CD4-positive, alpha-beta T cell treated with Interleukin-15 for 4 hours (primary cell): ENCODE measurements around the gene MIR17HG.
A peak's percentile ranks its signal among the peaks of the same experiment; 100 is the strongest.
"Not testable (repeated sequence)": the region's sequence is repeated elsewhere in the genome, so short reads cannot be mapped to it uniquely, and the experiment has no call there.

Source experiments
- DNase-seq: peaks from one replicate; pipeline ENCODE4 v3.0.0-alpha.2; 2020; ENCODE audit warnings: low spot score

Gene MIR17HG

GRCh38 chr13:91347202-91347995 is at the start of gene MIR17HG:
Gene MIR17HG, plus strand, starts transcription at chr13:91347687.
- DNase-seq = peak; percentile 88

- DNase-seq = no peak
These were observed 49.4 kb upstream of the MIR17HG start for GRCh38 chr13:91298060-91298459.

DNA sequence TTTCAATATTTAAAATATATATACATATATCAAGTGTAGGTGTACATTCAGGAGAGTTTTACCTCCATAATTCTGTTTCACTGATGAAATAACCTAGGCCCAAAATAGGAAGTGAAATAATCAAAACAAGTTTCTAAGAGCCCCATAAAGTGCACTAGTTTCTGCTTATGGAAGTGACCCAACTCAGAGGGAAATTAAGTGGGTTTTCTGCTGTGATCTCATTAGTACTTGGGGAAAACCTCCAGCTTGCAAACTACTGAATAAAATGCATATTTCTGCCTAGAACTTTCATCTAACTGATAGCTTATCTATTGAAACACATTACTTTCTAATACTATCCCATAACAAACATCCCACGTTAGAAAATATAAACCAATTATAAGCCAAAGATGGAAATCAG is 45.4 kb upstream of the MIR17HG start:
- no peak for DNase-seq

GRCh38 chr13:91303031-91303430 is 44.5 kb upstream of the MIR17HG start:
- DNase-seq = no peak

DNA sequence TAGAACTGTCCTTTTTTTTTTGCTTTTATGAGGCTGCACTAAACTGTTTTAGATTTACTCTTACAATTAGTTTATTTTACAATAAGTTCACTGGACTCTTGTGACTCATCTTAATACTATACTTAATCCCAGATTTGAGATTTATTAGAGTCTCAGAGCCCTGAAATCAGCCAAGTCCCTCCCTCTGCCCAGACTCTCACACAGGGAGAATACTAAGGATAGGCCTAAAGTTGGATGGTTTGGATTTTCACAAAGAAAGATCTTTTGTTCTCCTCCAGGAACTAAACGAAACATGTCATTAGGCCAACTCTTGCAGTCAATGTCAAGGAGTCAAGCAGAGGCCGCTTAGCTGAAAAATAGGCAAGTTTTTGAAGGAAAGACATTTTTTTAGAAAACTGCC is 42.7 kb upstream of the MIR17HG start:
- DNase-seq = no peak

DNA sequence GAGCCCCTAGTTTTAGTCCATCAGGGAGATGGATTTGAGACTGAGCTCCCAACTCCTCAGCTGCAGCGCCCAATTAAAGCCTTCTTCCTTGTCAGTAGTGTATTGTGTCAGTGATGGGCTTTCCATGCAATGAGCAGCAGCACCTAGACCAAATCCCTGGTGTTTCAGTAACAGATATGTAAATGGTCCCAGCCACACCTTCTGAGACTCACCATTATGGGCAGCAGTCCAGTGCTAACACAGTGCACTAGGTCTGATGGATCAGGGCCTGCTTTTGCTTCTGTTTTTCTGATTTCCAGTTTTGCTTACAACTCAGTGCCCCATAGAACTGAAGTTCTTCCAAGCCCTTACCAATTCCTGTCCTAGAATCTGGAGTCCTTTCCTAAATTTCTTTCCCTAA is 41.8 kb upstream of the MIR17HG start:
- DNase-seq = no peak

DNA sequence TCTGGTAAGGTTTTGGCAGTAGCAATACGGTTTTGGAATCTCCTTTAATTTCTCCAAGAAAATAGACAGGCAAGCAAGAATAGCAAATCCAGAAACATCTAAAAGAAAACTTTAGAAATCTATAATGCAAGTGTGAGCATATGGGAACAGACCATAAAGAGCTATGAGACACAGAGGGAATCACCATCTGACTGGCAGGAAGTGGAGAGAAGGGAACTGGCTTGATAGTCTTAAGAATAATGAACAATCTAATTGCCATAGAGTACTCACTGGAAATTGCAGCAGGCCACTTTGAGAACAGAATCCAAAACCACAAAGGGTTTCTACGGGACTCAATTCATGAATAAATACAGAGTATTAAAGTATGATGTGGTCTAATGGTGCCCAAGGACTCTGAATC is 39.6 kb upstream of the MIR17HG start:
- no peak for DNase-seq

DNA sequence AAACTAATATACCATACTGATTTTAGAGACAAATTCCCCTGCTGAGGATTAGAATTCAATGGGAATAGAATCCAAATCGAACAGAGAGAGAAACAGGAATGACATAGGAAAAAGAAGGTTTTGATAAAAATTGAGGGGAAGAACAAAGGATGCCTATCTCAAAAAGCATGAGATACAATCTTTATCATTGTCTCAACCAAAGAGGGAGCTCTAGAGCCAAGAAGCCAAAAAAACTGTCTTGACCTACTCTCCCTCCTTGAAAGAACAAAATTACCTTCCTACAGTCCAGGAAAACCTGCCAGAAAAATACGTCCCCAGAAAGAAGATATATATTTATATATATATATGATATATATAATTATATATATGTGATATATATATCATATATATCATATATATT is 39.2 kb upstream of the MIR17HG start:
- no peak for DNase-seq

DNA sequence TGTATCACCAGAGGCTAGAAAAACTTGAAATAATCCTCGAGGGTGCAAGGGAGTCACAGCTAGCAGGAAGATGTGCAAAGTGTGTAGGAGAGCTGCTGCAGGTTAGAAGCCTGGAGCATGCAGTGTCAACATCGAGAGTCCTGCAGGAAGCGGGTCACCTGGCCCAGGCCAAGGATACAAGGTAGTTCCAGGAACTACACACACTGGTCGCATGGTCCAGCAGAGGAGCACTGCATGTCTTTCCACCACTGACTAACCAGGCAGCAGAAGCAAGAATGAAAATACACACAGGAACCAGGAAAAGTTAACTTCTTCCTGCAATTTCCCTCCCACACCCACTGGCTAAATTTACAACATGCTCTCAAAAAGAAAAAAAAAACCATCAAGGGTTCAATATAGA is 36.0 kb upstream of the MIR17HG start:
- DNase-seq = no peak

- no peak for DNase-seq
These were observed 35.2 kb upstream of the MIR17HG start for GRCh38 chr13:91312324-91312723.

DNA sequence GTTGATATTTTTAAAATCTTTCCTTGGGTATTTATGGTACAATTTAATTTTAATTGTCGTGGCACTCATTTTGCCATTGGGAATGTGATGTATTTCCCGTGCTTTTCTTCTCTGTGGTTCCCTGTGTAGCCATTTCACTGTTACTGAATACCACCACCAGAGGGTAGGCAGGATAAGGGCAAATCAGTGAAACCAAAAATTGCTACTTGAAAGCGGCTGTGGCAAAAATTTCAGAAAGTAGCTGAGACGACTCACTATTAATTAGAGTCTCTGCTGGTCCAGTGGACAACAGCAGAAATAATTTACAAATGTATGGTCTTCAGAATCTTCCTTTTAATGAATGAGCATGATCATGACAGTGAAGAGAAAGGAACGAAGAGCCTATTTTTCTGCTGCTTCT is 34.4 kb upstream of the MIR17HG start:
- DNase-seq = peak; percentile 52

- no peak for DNase-seq
These were observed 33.9 kb upstream of the MIR17HG start for GRCh38 chr13:91313581-91313980.

- DNase-seq = no peak
These were observed 32.6 kb upstream of the MIR17HG start for GRCh38 chr13:91314888-91315287.

GRCh38 chr13:91318886-91319285 is 28.6 kb upstream of the MIR17HG start:
- no peak for DNase-seq

DNA sequence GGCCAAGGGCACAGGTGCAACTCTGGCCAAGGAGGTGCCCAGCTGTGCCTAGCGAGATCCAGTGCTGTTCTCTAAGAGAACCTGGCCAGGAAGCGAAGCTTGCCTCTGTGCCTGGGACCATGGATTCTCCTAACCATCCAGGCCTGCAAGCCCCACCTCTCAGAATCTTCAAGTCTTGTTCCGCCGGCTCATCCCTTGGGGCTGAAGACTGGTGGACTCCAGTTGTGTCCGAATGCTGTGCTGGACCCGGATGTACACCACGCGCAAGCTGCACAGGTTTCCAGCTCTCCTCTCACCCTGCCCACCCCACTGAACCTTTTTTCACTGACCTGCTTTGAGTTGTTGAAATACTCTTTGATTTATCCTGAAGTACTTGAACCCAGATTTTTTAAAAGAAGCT is 27.5 kb upstream of the MIR17HG start:
- no peak for DNase-seq

DNA sequence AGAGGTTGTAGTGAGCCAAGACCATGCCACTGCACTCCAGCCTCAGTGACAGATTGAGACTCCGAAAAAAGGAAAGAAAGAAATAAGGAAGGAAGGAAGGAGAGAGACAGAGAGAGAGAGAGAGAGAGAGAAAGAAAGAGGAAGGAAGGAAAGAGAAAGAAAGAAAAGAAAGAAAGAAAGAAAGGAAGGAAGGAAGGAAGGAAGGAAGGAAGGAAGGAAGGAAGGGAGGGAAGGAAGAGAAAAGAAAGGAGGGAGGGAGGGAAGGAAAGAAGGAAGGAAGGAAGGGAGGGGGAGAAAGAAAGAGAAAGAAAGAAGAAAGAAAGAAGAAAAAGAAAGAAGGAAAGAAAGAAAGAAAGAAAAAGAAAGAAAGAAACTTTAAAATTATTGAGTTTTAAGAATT is 26.5 kb upstream of the MIR17HG start:
- not testable (repeated sequence) for DNase-seq

DNA sequence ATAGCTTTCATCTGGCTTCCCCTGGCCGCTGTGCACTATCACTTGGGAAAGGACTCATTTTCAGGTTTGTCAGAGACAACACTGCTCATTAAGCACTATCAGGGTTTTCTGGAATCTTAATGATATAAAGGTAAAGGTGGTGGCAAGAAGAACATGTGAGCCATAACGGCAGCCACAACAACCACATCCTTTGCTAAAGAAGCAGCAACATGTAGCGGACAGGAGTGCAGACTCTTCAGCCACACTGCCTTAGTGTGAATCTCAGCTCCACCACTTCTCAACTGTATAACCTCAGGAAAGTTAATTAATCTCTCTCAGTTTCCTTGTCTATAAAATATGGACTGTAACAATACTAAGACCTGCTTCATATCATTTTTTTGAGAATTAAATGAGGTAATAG is 24.1 kb upstream of the MIR17HG start:
- DNase-seq = no peak

DNA sequence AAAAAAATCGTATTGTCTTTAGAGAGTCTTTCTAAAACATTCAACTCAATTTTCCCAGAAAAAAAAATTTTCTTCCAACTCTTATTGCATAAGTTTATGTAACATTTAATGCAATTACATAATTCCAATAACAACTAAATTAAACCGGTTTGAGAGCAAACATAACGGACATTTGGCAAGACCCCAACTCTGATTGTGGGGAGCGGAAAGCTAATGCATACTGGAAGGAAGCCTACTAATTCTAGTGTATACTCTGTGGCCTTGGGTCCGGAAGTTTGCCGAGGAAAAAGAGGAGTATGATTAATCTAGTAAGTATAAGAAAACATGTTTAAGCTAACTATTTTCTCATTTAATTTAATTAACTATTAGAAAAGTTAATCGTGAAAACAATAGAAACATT is 21.3 kb upstream of the MIR17HG start:
- no peak for DNase-seq

GRCh38 chr13:91328726-91329125 is 18.8 kb upstream of the MIR17HG start:
- no peak for DNase-seq

GRCh38 chr13:91329733-91330132 is 17.8 kb upstream of the MIR17HG start:
- DNase-seq = no peak

- no peak for DNase-seq
These were observed 16.2 kb upstream of the MIR17HG start for GRCh38 chr13:91331047-91331915.

GRCh38 chr13:91346062-91346461 is 1.4 kb upstream of the MIR17HG start:
- DNase-seq = peak; percentile 45

DNA sequence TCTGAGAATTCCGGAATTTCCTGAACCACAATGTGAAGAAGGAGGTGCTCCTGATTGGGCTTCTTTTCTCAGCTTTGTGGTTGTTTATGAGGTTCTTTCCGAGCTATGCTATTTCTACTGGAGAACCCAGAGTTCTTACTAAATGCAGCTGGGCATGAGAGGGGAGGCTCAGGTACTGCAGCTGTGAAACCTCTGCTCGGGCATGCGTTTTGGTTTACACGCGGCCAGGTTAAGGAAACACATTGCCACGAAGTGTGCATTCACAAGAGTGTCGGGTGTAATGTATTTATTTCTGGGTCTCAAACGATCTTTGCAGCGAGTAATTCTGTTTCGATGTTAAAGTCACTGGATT is 661 bp upstream of the MIR17HG start:
- DNase-seq = peak; percentile 79
